ENCODE results near the gene GPR55. TPM values are rescaled to one million over a fixed set of nuclear protein-coding genes. Genes with fewer than 3 reads are reported as not detected.

The GPR55 gene
- total RNA-seq, 1 experiment from 2014 or later: not detected

GRCh38 chr2:230877759-230878598, 47.1 kb downstream of the GPR55 start:
- Histone ChIP-seq H3K9me3 (no peaks in the 10 kb centered on the region), H3K36me3 (ENCODE audit: control insufficient read depth, insufficient read depth, low read length) (0 out of 2 replicates have a peak, but pooled peaks cover 1% of the 10 kb centered on the region), H3K4me3 (ENCODE audit: low read depth, low read length) (no peak overlapping the region), H3K27me3 (replicated peaks; ENCODE audit: control insufficient read depth, insufficient read depth, low read length) (no peaks in the 10 kb centered on the region), H3K4me1 (no peaks in the 10 kb centered on the region)
- no TSS peak for BruUV-seq (replicated peaks)
- H3K27me3 Mint-ChIP-seq (ENCODE audit: insufficient read depth, unreplicated experiment): no peaks in the 10 kb centered on the region
- H3K4me3 Mint-ChIP-seq (ENCODE audit: unreplicated experiment): no peak overlapping the region
- POLR2A ChIA-PET: no interaction called here
- DNase-seq: no peak
- H3K27ac Mint-ChIP-seq (ENCODE audit: unreplicated experiment): no peak overlapping the region
- CTCF ChIA-PET: no interaction called here
- peaks cover 28% of the 10 kb centered on the region for H3K36me3 Mint-ChIP-seq (ENCODE audit: insufficient read depth, unreplicated experiment)
- H3K9me3 Mint-ChIP-seq (ENCODE audit: unreplicated experiment): no peaks in the 10 kb centered on the region
- intact Hi-C loops (cut with micrococcal nuclease; ENCODE audit: unreplicated experiment): no loop called here
- TF ChIP-seq CTCF (IDR thresholded peaks at IDR 0.05; ENCODE audit: insufficient read depth in 1 of 2, low read depth in 1 of 2, low read length in 1 of 2, severe bottlenecking in 1 of 2, unreplicated experiment in 1 of 2): no peak
- H3K4me1 Mint-ChIP-seq (ENCODE audit: low read depth, unreplicated experiment): no peaks in the 10 kb centered on the region

DNA sequence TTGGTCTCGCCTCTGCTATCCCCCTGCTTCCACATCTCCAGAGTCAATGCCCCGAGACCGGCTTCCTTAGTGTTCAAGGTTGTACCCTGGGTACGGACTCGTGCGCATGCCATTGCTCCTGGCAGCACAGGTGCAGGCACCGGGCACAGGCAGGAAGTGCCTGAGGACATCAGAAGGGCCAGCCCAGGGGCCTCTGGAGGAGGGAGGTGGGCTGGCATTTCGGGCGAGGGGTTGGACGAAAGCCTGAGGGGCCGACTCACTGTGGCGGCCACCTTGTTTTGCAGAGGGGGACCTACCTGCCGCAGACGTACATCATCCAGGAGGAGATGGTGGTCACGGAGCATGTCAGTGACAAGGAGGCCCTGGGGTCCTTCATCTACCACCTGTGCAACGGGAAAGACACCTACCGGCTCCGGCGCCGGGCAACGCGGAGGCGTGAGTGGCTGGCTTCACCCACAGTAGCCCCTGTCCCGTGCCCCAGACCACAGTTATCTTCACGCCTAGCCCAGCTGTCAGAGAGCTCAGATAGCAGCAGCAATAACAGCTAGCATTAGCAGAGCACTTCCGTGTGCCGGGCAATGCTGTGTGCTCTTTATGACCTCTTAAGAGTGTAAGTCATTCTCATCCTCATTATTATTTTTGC, 47.8 kb downstream of the GPR55 start:
- POLR2A ChIA-PET: no interaction called here
- no peak for DNase-seq
- no peaks in the 10 kb centered on the region for H3K9me3 Mint-ChIP-seq (ENCODE audit: unreplicated experiment)
- Histone ChIP-seq H3K27me3 (replicated peaks; ENCODE audit: control insufficient read depth, insufficient read depth, low read length) (no peaks in the 10 kb centered on the region), H3K36me3 (ENCODE audit: control insufficient read depth, insufficient read depth, low read length) (0 out of 2 replicates have a peak, but pooled peaks cover 1% of the 10 kb centered on the region), H3K4me1 (peaks cover 2% of the 10 kb centered on the region; the same call in 1 of the 2 replicates), H3K4me3 (ENCODE audit: low read depth, low read length) (no peak overlapping the region), H3K9me3 (no peaks in the 10 kb centered on the region)
- H3K27ac Mint-ChIP-seq (ENCODE audit: unreplicated experiment): no peak overlapping the region
- intact Hi-C loops (cut with micrococcal nuclease; ENCODE audit: unreplicated experiment): no loop called here
- H3K36me3 Mint-ChIP-seq (ENCODE audit: insufficient read depth, unreplicated experiment): peaks cover 28% of the 10 kb centered on the region
- no peaks in the 10 kb centered on the region for H3K4me1 Mint-ChIP-seq (ENCODE audit: low read depth, unreplicated experiment)
- H3K27me3 Mint-ChIP-seq (ENCODE audit: insufficient read depth, unreplicated experiment): no peaks in the 10 kb centered on the region
- CTCF ChIA-PET: no interaction called here
- BruUV-seq (replicated peaks): no TSS peak
- no peak for TF ChIP-seq CTCF (IDR thresholded peaks at IDR 0.05; ENCODE audit: insufficient read depth in 1 of 2, low read depth in 1 of 2, low read length in 1 of 2, severe bottlenecking in 1 of 2, unreplicated experiment in 1 of 2)
- H3K4me3 Mint-ChIP-seq (ENCODE audit: unreplicated experiment): no peak overlapping the region

GRCh38 chr2:230875347-230876315, 49.4 kb downstream of the GPR55 start:
- no peaks in the 10 kb centered on the region for H3K9me3 ChIP-seq
- peaks cover 33% of the 10 kb centered on the region for H3K36me3 Mint-ChIP-seq (ENCODE audit: insufficient read depth, unreplicated experiment)
- peaks cover 18% of the 10 kb centered on the region for H3K4me1 ChIP-seq
- ChIA-PET CTCF (no interaction called here), POLR2A (no interaction called here)
- H3K4me3 Mint-ChIP-seq (ENCODE audit: unreplicated experiment): no peak overlapping the region
- 0 out of 2 replicates have a peak, but pooled peaks cover 1% of the 10 kb centered on the region for H3K36me3 ChIP-seq (ENCODE audit: control insufficient read depth, insufficient read depth, low read length)
- TF ChIP-seq CTCF (IDR thresholded peaks at IDR 0.05; ENCODE audit: insufficient read depth in 1 of 2, low read depth in 1 of 2, low read length in 1 of 2, severe bottlenecking in 1 of 2, unreplicated experiment in 1 of 2): no peak
- no TSS peak for BruUV-seq (replicated peaks)
- peaks cover 2% of the 10 kb centered on the region for H3K4me1 Mint-ChIP-seq (ENCODE audit: low read depth, unreplicated experiment)
- no peak overlapping the region for H3K4me3 ChIP-seq (ENCODE audit: low read depth, low read length)
- no peaks in the 10 kb centered on the region for H3K27me3 ChIP-seq (replicated peaks; ENCODE audit: control insufficient read depth, insufficient read depth, low read length)
- DNase-seq: no peak
- H3K27me3 Mint-ChIP-seq (ENCODE audit: insufficient read depth, unreplicated experiment): no peaks in the 10 kb centered on the region
- no peak overlapping the region for H3K27ac Mint-ChIP-seq (ENCODE audit: unreplicated experiment)
- no peaks in the 10 kb centered on the region for H3K9me3 Mint-ChIP-seq (ENCODE audit: unreplicated experiment)
- intact Hi-C loops (cut with micrococcal nuclease; ENCODE audit: unreplicated experiment): no loop called here
